ENCODE data around the gene IQGAP2.

The IQGAP2 gene

DNA sequence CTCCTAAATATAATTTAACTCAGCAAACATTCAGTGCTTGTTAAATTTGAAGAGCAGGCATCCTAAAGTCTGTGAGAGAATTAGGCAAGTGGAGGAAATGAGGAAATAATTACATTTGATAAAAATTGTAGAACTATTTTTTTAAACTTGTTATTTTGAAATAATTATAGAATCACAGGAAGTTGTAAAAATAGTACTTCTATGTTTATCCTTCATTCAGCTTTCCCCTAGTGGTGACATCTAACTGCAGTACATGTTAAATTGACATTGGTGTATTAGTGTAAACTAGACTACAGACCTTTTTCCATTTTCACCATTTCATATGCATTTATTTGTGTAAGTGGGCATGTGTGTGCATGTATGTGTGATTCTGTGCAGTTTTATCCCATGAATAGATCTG, 168.5 kb downstream of the IQGAP2 start:
- Histone ChIP-seq H3K27me3 (ENCODE audit: low read depth, low read length) (no peaks in the 10 kb centered on the region), H3K36me3 (ENCODE audit: control insufficient read depth in 1 of 2, insufficient read depth in 2 of 2, low read length in 2 of 2) (peaks cover 0 to 4% of the 10 kb centered on the region in 2 donors), H3K4me3 (ENCODE audit: low read depth in 1 of 2, low read length in 2 of 2) (no peak overlapping the region), H3K27ac (ENCODE audit: low read length) (no peak overlapping the region), H3K4me1 (ENCODE audit: control insufficient read depth in 1 of 2, insufficient read depth in 2 of 2, low read length in 2 of 2) (no peaks in the 10 kb centered on the region), H3K9me3 (ENCODE audit: control insufficient read depth in 1 of 2, low read length in 2 of 2) (no peaks in the 10 kb centered on the region)

DNA sequence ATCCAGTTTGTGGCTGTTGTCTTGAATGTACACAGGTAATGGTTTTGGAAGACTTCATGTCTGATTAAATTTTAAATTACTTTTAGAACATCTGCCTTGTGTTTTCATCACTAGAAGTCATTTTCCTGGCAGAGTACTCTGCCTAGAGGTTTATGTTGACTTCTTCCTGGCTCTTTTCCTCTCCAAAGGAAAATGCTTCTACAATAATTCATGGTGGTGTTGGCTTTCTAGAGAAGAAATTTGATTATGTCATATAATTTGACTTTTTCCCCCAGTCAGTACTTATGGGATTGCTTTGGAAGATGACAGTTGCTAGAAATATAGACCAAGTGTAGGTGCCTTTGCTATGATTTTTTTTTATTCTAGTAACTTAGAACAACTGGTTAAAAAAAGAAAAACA, 173.4 kb downstream of the IQGAP2 start:
- Histone ChIP-seq H3K4me1 (ENCODE audit: control insufficient read depth in 1 of 2, insufficient read depth in 2 of 2, low read length in 2 of 2) (no peaks in the 10 kb centered on the region), H3K27me3 (ENCODE audit: low read depth, low read length) (no peaks in the 10 kb centered on the region), H3K36me3 (ENCODE audit: control insufficient read depth in 1 of 2, insufficient read depth in 2 of 2, low read length in 2 of 2) (no peaks in the 10 kb centered on the region), H3K27ac (ENCODE audit: low read length) (no peak overlapping the region), H3K4me3 (ENCODE audit: low read depth in 1 of 2, low read length in 2 of 2) (no peak overlapping the region), H3K9me3 (ENCODE audit: control insufficient read depth in 1 of 2, low read length in 2 of 2) (no peaks in the 10 kb centered on the region)

- no peak overlapping the region for H3K4me3 ChIP-seq (ENCODE audit: low read depth in 1 of 2, low read length in 2 of 2)
- H3K27me3 ChIP-seq (ENCODE audit: low read depth, low read length) = no peaks in the 10 kb centered on the region
- no peaks in the 10 kb centered on the region for H3K36me3 ChIP-seq (ENCODE audit: control insufficient read depth in 1 of 2, insufficient read depth in 2 of 2, low read length in 2 of 2)
- no peaks in the 10 kb centered on the region for H3K9me3 ChIP-seq (ENCODE audit: control insufficient read depth in 1 of 2, low read length in 2 of 2)
- no peak overlapping the region for H3K27ac ChIP-seq (ENCODE audit: low read length)
- H3K4me1 ChIP-seq (ENCODE audit: control insufficient read depth in 1 of 2, insufficient read depth in 2 of 2, low read length in 2 of 2) = no peaks in the 10 kb centered on the region
These were observed 173.9 kb downstream of the IQGAP2 start for GRCh38 chr5:76576996-76577395.

DNA sequence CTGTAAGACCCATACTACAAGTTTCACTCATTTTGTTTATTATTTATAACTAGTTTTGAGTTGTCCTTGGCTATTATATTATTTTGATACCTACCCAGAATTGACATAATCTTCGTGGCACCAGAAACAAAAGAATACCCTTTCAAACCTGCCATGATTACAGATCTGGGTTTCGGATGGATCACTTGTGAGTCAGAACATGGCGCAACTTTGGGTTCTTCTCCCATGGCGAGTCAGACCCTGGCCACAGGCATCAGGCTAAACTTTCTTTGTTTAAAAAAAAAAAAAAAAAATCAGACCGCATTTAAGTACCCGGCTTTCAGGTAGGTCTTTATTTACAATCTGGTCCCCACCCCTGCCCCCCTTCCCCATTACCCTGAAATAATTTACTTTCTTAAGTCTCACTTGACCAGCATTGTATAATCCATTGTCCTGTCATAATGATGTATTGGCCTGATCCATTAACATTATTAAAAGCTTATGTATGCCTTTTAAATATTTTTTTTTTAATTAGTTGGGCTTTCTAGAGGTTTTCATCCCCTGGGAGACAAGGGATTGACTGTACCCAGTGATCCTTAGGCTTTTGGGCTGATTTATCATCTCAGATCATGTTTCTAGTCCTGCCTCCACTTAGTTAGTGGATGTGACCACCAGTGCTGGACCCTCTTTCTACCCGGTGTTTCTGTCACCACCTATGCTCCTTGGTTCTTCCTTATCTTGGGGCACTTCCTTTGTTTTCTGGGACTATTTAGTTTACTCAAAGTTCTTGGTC, 176.3 kb downstream of the IQGAP2 start:
- Histone ChIP-seq H3K27me3 (ENCODE audit: low read depth, low read length) (no peaks in the 10 kb centered on the region), H3K27ac (ENCODE audit: low read length) (no peak overlapping the region)

GRCh38 chr5:76580981-76581380, 177.9 kb downstream of the IQGAP2 start:
- Histone ChIP-seq H3K36me3 (ENCODE audit: control insufficient read depth in 1 of 2, insufficient read depth in 2 of 2, low read length in 2 of 2) (no peaks in the 10 kb centered on the region), H3K27ac (ENCODE audit: low read length) (no peak overlapping the region), H3K4me1 (ENCODE audit: control insufficient read depth in 1 of 2, insufficient read depth in 2 of 2, low read length in 2 of 2) (no peaks in the 10 kb centered on the region), H3K9me3 (ENCODE audit: control insufficient read depth in 1 of 2, low read length in 2 of 2) (no peaks in the 10 kb centered on the region), H3K27me3 (ENCODE audit: low read depth, low read length) (no peaks in the 10 kb centered on the region), H3K4me3 (ENCODE audit: low read depth in 1 of 2, low read length in 2 of 2) (no peak overlapping the region)

More for the DNA sequence above, 176.3 kb downstream of the IQGAP2 start:
- Histone ChIP-seq H3K4me1 (ENCODE audit: control insufficient read depth in 1 of 2, insufficient read depth in 2 of 2, low read length in 2 of 2) (no peaks in the 10 kb centered on the region), H3K4me3 (ENCODE audit: low read depth in 1 of 2, low read length in 2 of 2) (no peak overlapping the region), H3K9me3 (ENCODE audit: control insufficient read depth in 1 of 2, low read length in 2 of 2) (no peaks in the 10 kb centered on the region), H3K36me3 (ENCODE audit: control insufficient read depth in 1 of 2, insufficient read depth in 2 of 2, low read length in 2 of 2) (no peaks in the 10 kb centered on the region)

DNA sequence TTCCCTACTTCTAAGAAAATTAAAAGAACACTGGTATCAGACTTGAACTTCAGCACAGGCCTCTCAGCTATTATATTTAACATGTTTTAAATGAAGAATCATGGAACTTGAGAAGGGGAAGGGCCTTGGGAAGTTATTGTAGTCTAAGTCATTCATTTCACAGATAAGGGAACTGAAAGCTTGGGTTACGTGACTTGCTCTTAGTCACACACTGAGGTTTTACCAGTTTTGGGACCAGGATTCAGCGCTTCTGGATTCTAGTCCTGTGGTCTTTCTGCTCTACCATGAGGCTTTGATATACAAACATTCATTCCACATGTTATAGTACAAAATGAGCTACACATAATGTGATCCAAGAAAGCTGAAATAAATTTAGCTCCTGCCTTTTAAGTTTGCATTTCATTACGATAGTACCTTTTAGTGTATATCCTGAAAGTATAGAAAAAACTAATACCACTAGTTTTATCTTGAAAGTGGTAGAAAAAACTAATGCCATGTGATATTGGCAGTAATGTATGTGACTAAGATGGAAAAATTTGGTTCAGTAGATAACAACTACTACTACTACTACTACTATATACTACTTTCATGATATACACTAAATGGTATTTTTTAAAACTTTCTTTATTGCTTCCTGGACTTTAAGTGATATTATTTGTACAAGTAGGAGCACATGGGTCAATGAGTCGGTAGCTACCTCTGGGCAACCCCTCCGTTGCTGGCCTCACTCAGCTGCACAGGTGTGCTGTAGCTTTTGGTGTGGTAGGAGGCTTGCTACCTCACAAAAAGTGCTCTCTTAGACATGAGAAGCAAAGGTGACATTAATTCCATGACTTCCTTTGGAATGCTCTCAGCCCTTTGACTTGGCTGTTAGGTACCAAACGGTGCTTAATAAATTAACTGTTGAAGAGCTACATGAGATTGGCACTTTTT, 179.4 kb downstream of the IQGAP2 start:
- Histone ChIP-seq H3K27me3 (ENCODE audit: low read depth, low read length) (no peaks in the 10 kb centered on the region), H3K36me3 (ENCODE audit: control insufficient read depth in 1 of 2, insufficient read depth in 2 of 2, low read length in 2 of 2) (no peaks in the 10 kb centered on the region), H3K27ac (ENCODE audit: low read length) (peak overlapping the region; percentile 29), H3K4me3 (ENCODE audit: low read depth in 1 of 2, low read length in 2 of 2) (no peak overlapping the region), H3K9me3 (ENCODE audit: control insufficient read depth in 1 of 2, low read length in 2 of 2) (no peaks in the 10 kb centered on the region), H3K4me1 (ENCODE audit: control insufficient read depth in 1 of 2, insufficient read depth in 2 of 2, low read length in 2 of 2) (no peaks in the 10 kb centered on the region)

GRCh38 chr5:76583163-76584047, 180.3 kb downstream of the IQGAP2 start:
- Histone ChIP-seq H3K4me1 (ENCODE audit: control insufficient read depth in 1 of 2, insufficient read depth in 2 of 2, low read length in 2 of 2) (no peaks in the 10 kb centered on the region), H3K27me3 (ENCODE audit: low read depth, low read length) (no peaks in the 10 kb centered on the region), H3K36me3 (ENCODE audit: control insufficient read depth in 1 of 2, insufficient read depth in 2 of 2, low read length in 2 of 2) (no peaks in the 10 kb centered on the region), H3K27ac (ENCODE audit: low read length) (no peak overlapping the region), H3K9me3 (ENCODE audit: control insufficient read depth in 1 of 2, low read length in 2 of 2) (no peaks in the 10 kb centered on the region), H3K4me3 (ENCODE audit: low read depth in 1 of 2, low read length in 2 of 2) (no peak overlapping the region)

DNA sequence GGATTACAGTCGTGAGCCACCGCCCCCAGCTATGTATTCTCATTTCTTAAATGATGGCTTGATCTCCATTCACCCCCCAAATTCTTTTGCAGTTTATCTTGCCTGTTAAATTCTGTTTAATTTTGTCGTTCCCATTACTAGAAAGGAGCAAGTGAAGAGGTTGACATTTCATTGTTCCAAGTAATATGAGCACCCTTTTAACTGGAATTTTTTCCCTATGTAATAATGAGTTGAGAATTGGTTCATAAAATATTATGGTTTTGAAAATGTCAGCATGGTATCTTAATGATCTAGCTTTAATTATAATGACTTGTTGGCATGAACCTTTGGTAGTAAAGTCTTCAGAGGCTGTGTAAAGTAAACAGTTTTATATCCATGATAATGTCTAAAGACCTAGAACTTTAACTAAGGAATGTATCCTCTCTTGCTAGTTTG, 182.7 kb downstream of the IQGAP2 start:
- Histone ChIP-seq H3K4me1 (ENCODE audit: control insufficient read depth in 1 of 2, insufficient read depth in 2 of 2, low read length in 2 of 2) (no peaks in the 10 kb centered on the region), H3K36me3 (ENCODE audit: control insufficient read depth in 1 of 2, insufficient read depth in 2 of 2, low read length in 2 of 2) (no peaks in the 10 kb centered on the region), H3K4me3 (ENCODE audit: low read depth in 1 of 2, low read length in 2 of 2) (no peak overlapping the region), H3K27ac (ENCODE audit: low read length) (no peak overlapping the region), H3K27me3 (ENCODE audit: low read depth, low read length) (no peaks in the 10 kb centered on the region), H3K9me3 (ENCODE audit: control insufficient read depth in 1 of 2, low read length in 2 of 2) (no peaks in the 10 kb centered on the region)

DNA sequence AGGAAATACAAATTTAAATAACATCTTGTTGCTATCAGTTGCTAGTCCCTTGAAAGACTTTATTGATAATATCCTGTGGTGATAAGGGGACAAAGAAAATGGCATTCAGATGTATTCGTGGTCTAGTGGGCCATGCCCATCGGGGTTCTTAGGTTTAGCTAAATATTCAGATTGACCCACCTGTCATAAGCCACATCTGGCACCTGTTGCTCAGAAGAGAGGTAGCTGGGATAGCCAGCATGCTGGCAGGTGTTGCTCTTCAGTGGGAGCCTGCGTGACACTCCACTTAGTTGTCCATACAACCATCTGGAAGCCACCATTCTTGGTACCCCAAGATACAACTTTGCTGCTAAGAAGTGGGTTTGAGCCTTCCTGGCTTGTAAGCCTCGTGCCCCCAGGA, 183.4 kb downstream of the IQGAP2 start:
- no peak overlapping the region for H3K4me3 ChIP-seq (ENCODE audit: low read depth in 1 of 2, low read length in 2 of 2)
- no peaks in the 10 kb centered on the region for H3K4me1 ChIP-seq (ENCODE audit: control insufficient read depth in 1 of 2, insufficient read depth in 2 of 2, low read length in 2 of 2)
- H3K27me3 ChIP-seq (ENCODE audit: low read depth, low read length) = no peaks in the 10 kb centered on the region
- no peaks in the 10 kb centered on the region for H3K9me3 ChIP-seq (ENCODE audit: control insufficient read depth in 1 of 2, low read length in 2 of 2)
- no peak overlapping the region for H3K27ac ChIP-seq (ENCODE audit: low read length)
- H3K36me3 ChIP-seq (ENCODE audit: control insufficient read depth in 1 of 2, insufficient read depth in 2 of 2, low read length in 2 of 2) = no peaks in the 10 kb centered on the region

GRCh38 chr5:76590027-76590426, 186.9 kb downstream of the IQGAP2 start:
- Histone ChIP-seq H3K4me3 (ENCODE audit: low read depth in 1 of 2, low read length in 2 of 2) (no peak overlapping the region), H3K36me3 (ENCODE audit: control insufficient read depth in 1 of 2, insufficient read depth in 2 of 2, low read length in 2 of 2) (peaks cover 0 to 6% of the 10 kb centered on the region in 2 donors), H3K27ac (ENCODE audit: low read length) (no peak overlapping the region), H3K4me1 (ENCODE audit: control insufficient read depth in 1 of 2, insufficient read depth in 2 of 2, low read length in 2 of 2) (no peaks in the 10 kb centered on the region), H3K9me3 (ENCODE audit: control insufficient read depth in 1 of 2, low read length in 2 of 2) (no peaks in the 10 kb centered on the region), H3K27me3 (ENCODE audit: low read depth, low read length) (no peaks in the 10 kb centered on the region)

DNA sequence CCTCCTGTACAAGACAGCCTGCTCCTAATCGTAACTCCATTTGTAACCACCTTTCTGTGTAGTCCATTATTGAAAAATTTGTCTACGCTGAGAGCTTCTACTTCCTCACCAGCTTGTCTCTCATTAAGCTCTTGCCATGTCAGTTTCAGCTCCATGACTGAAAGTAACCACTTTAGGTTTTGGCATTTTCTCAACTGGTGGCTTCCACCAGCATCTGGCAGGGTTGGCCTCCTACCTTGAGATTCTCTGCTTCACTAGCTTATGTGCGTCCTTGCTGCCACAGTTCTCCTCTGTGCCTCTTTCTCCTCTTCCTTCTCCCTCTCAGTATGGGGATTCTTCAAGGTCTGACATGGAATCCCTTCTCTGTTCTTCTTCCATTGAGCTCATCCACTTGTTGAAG, 188.3 kb downstream of the IQGAP2 start:
- no peaks in the 10 kb centered on the region for H3K9me3 ChIP-seq (ENCODE audit: control insufficient read depth in 1 of 2, low read length in 2 of 2)
- no peaks in the 10 kb centered on the region for H3K27me3 ChIP-seq (ENCODE audit: low read depth, low read length)
- H3K4me3 ChIP-seq (ENCODE audit: low read depth in 1 of 2, low read length in 2 of 2) = no peak overlapping the region
- no peak overlapping the region for H3K27ac ChIP-seq (ENCODE audit: low read length)
- no peaks in the 10 kb centered on the region for H3K4me1 ChIP-seq (ENCODE audit: control insufficient read depth in 1 of 2, insufficient read depth in 2 of 2, low read length in 2 of 2)
- peaks cover 0 to 6% of the 10 kb centered on the region in 2 donors for H3K36me3 ChIP-seq (ENCODE audit: control insufficient read depth in 1 of 2, insufficient read depth in 2 of 2, low read length in 2 of 2)

Measured in muscle layer of duodenum (tissue), 2 donors.